NOMO-1 treated with dmso at 0.1 percent for 144 hours (cell line): ENCODE data around the gene TPK1.
"Not testable (repeated sequence)": the region's sequence is repeated elsewhere in the genome, so short reads cannot be mapped to it uniquely, and the experiment has no call there.

Experiments used
- DNase-seq: peaks from one replicate; lab custom pipeline; 2025; ENCODE audit not compliant: unreplicated experiment; lab: John Stamatoyannopoulos, UW

Gene TPK1

DNA sequence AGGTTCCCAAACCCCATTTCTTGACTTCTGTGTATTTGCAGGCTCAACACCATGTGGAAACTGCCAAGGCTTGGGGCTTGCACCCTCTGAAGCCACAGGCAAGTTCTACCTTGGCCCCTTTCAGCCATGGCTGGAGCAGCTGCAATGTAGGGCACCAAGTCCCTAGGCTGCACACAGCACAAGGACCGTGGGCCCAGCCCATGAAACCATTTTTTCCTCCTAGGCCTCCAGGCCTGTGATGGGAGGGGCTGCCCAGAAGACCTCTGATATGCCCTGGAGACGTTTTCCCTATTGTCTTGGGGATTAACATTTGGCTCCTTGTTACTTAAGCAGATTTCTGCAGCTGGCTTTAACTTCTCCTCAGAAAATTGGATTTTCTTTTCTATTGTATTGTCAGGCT is 408.3 kb downstream of the TPK1 start:
- DNase-seq, result not testable (repeated sequence)

GRCh38 chr7:144418931-144419330 is 416.9 kb downstream of the TPK1 start:
- DNase-seq, result not testable (repeated sequence)

DNA sequence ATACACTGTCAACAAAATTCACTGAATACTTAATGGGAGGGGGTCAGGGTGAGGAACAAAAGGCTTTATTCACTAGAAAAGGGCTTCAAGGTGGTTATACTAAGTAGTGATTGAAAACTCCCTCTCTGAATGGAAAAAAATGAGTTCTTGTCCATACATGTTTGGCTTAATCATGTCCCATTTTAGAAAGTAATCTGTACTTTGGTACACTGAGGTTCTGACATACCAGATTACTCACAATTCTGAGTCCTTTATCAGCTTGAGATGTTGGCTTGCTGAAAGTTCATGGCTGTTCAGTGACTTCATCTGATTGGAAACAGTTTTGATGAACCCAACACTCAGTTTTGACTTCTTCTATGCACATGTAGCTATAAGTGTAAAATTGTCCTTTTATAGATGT is 419.5 kb downstream of the TPK1 start:
- no peak for DNase-seq

GRCh38 chr7:144415858-144416257 is 420.0 kb downstream of the TPK1 start:
- DNase-seq, result no peak

GRCh38 chr7:144414815-144415214 is 421.0 kb downstream of the TPK1 start:
- DNase-seq, result no peak

- no peak for DNase-seq
Measured at GRCh38 chr7:144410441-144410840, 425.4 kb downstream of the TPK1 start.

DNA sequence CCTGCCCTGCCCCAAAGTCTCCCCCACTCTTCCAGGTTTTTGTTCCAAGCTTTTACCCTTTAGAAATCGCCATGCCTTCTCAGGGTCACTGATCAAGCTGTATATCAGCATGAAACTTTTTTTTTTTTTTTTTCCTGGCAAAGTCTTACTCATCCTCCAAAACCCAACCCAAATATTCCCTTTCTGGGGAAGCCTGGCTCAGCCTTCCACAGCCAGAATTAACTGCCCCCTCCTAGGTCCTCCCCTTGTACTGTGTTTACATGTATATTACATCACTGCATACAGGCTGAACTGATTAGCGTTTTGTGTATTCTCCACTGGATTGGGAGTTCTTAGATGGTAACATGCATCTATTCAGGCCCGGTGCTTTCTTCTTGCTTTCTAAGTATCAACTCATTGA is 427.7 kb downstream of the TPK1 start:
- no peak for DNase-seq

DNA sequence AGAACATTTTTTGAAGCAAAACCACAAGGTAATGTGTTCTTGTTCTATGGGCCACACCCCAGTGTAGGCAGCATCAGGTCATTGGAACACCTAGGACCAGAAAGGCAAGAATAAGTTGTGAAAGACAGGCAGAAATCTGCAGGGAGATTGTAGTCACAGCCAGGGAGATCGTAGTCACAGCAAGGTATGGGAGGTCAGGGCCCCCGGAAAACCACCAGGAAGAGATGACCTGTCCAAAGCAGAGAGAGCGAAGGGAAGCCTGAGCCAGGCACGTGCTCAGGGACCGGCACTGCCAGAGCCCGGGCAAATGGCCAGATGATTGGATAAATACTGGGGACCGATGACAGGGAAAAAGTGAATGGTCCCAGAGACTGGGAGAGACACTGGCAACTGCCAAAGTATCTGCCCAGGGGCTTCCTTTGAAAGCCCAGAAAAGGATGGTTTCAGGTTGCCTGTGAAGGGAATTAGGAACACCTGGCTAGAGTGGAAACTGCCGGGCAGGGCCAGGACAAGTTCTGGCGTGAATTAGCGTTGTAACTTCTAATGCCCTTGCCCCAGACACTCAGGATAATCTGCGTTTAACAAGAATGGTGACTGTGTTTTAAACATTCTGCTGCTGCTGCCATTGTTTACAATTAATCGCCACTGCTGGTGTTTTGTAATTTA is 428.5 kb downstream of the TPK1 start:
- no peak for DNase-seq

DNA sequence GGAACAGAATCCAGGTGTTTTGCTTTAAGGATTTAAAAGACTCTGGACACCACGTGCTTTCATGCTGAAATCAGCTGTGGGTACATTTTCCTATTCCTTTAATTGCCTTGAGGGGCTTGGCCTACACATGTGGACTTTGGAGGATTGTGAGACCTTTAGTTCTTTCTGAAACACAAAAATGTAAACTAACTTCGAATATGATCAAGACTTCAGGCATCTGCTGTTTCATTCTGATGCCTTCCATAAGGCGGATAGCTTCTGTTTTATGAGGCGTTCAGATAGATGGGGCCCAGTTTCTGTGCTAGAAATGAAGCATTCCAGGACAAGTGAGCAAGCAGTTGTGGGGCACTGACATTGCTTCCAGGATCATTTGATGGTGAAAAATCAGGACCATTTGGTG is 430.9 kb downstream of the TPK1 start:
- no peak for DNase-seq

DNA sequence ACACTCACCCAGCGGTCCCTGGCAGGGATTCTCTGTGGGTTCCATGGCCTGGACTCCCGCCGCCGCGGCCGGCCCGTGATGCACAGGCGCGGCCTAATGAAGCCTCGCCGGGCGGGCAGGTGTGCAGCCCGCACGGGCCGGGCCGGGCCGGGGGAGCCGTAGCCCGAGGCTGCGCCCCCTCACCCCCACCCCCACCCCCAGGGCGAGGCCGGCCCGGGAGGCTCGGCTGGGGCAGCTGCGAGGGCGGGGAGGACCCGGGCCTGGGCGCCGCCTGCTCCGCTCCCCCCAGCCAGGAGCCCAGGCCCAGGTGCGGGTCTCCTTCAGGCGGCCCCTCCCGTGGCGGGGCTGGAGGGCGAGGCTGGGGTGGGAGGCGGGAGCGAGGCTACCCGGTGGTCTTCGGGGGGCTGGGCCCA is 432.2 kb downstream of the TPK1 start, which contains the start of gene NOBOX:
Gene NOBOX (minus strand): TSS at position 45 of the 413 bp plus-strand sequence.
- DNase-seq, result no peak

GRCh38 chr7:144403102-144403501 is 432.8 kb downstream of the TPK1 start:
- DNase-seq, result no peak
